ENCODE data around the gene MLC1. TPM values are rescaled to one million over a fixed set of nuclear protein-coding genes. Genes with fewer than 3 reads are reported as not detected.

The MLC1 gene
- total and polyA plus RNA-seq, 2 of the 4 experiments (the other 2 are of a cell fraction) = 0.10 TPM; not detected in 1

- ATAC-seq (ENCODE audit: low read depth) (peak; percentile 62), DNase-seq (peak; percentile 86)
- Histone ChIP-seq H3K9ac (ENCODE audit: low read depth, low read length) (no peak overlapping the region), H3K4me2 (ENCODE audit: low read depth, low read length) (no peak overlapping the region), H2AK9ac (replicated peaks; ENCODE audit: low read depth, low read length, poor library complexity) (peak overlapping the region; percentile 87), H3K27ac (ENCODE audit: insufficient read depth, low read length) (no peak overlapping the region), H3K36me3 (ENCODE audit: control insufficient read depth, insufficient read depth, low read length) (peaks cover 4% of the 10 kb centered on the region; the same call in 1 of the 2 replicates), H3K4me1 (ENCODE audit: control insufficient read depth, insufficient read depth, low read length) (peaks cover 28% of the 10 kb centered on the region), H3K23ac (ENCODE audit: low read depth, low read length) (peak overlapping the region; percentile 33; the same call in 1 of the 2 replicates), H3K4me3 (ENCODE audit: insufficient read depth, low read depth, low read length) (no peak overlapping the region), H4K5ac (ENCODE audit: low read depth, low read length) (peak overlapping the region; percentile 32), H4K8ac (ENCODE audit: low read depth in 2 of 2, low read length in 2 of 2) (peak overlapping the region; percentile 79 to 89; a peak in 3 of 4 replicates), H2BK15ac (ENCODE audit: low read depth, low read length) (peak overlapping the region; percentile 79; the same call in 2 of the 3 replicates), H4K91ac (ENCODE audit: insufficient read depth, low read depth, low read length) (peak overlapping the region; percentile 85), H3K4ac (ENCODE audit: low read depth, low read length) (peak overlapping the region; percentile 90), H3K9me1 (ENCODE audit: insufficient read depth, low read length) (peaks cover 21% of the 10 kb centered on the region), H2BK20ac (ENCODE audit: low read depth, low read length) (peak overlapping the region; percentile 89), H2AK5ac (ENCODE audit: low read depth, low read length) (peak overlapping the region; percentile 88), H2BK120ac (ENCODE audit: low read depth, low read length) (peak overlapping the region; percentile 80), H2BK5ac (ENCODE audit: low read depth, low read length, poor library complexity, severe bottlenecking) (peak overlapping the region; percentile 42), H2AFZ (replicated peaks; ENCODE audit: low read length, poor library complexity) (peak overlapping the region; percentile 95), H3K14ac (replicated peaks; ENCODE audit: low read depth, low read length) (peak overlapping the region; percentile 85), H3K27me3 (ENCODE audit: control insufficient read depth, insufficient read depth, low read length) (no peaks in the 10 kb centered on the region), H3K79me1 (ENCODE audit: low read depth in 1 of 2, low read length in 2 of 2) (peaks cover 0 to 11% of the 10 kb centered on the region in 2 experiments; a peak in 2 of 4 replicates), H3K9me3 (ENCODE audit: control insufficient read depth, insufficient read depth, low read length) (no peaks in the 10 kb centered on the region), H4K20me1 (ENCODE audit: insufficient read depth, low read length) (no peaks in the 10 kb centered on the region), H3K56ac (ENCODE audit: extremely low read depth, insufficient read depth, low read length) (peak overlapping the region; percentile 44; the same call in 1 of the 2 replicates), H3K18ac (ENCODE audit: low read depth, low read length) (peak overlapping the region; percentile 93)
- BruUV-seq (replicated peaks) = no TSS peak
- TF ChIP-seq RAD21 (IDR thresholded peaks at IDR 0.05; ENCODE audit: low read length) (no peak), CEBPB (IDR thresholded peaks at IDR 0.05; ENCODE audit: low read depth, low read length) (peak; percentile 78), BHLHE40 (IDR thresholded peaks at IDR 0.05; ENCODE audit: low read depth, low read length) (0 out of 2 replicates have a peak, but pooled peaks have one; percentile 3), USF2 (IDR thresholded peaks at IDR 0.05; ENCODE audit: low read depth, low read length) (no peak), CHD1 (IDR thresholded peaks at IDR 0.05; ENCODE audit: low read depth, low read length) (no peak)
- TF ChIP-seq, protein P1, sequence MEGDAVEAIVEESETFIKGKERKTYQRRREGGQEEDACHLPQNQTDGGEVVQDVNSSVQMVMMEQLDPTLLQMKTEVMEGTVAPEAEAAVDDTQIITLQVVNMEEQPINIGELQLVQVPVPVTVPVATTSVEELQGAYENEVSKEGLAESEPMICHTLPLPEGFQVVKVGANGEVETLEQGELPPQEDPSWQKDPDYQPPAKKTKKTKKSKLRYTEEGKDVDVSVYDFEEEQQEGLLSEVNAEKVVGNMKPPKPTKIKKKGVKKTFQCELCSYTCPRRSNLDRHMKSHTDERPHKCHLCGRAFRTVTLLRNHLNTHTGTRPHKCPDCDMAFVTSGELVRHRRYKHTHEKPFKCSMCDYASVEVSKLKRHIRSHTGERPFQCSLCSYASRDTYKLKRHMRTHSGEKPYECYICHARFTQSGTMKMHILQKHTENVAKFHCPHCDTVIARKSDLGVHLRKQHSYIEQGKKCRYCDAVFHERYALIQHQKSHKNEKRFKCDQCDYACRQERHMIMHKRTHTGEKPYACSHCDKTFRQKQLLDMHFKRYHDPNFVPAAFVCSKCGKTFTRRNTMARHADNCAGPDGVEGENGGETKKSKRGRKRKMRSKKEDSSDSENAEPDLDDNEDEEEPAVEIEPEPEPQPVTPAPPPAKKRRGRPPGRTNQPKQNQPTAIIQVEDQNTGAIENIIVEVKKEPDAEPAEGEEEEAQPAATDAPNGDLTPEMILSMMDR (conservative IDR thresholded peaks at IDR 0.05; ENCODE audit: low read depth, low read length) = no peak
- WGBS, 2 experiments (ENCODE audit: extremely low coverage in 2 of 2, insufficient read length in 1 of 2) = 45% methylated on average over 3 of the region's 28 CpGs; no CpG with 5 or more reads in 1 of the 2 experiments
- ChIA-PET POLR2A (ENCODE audit: unreplicated experiment) (interaction anchor here (0.6 kb wide), 1 partner anchor 31 kb away, joined by 3 read pairs; no protein-coding TSS in a partner anchor), CTCF (no interaction called here)
- in situ Hi-C loops (cut with MboI; ENCODE audit: low sequenced_read_pairs) (no loop called here), dilution Hi-C loops (cut with HindIII; ENCODE audit: low sequenced_read_pairs, unreplicated experiment) (no loop called here), intact Hi-C loops (cut with micrococcal nuclease) (no loop called here)
Observed at GRCh38 chr22:50112151-50113118, 27.2 kb upstream of the MLC1 start.
